ENCODE measurements around the gene OR2T27.
"Not testable (repeated sequence)": the region's sequence is repeated elsewhere in the genome, so short reads cannot be mapped to it uniquely, and the experiment has no call there.

The OR2T27 gene

GRCh38 chr1:248640906-248641305, 14.4 kb downstream of the OR2T27 start:
- ATAC-seq, DNase-seq: not testable (repeated sequence)

- not testable (repeated sequence) for ATAC-seq, DNase-seq
Measured at GRCh38 chr1:248639652-248640051, 15.7 kb downstream of the OR2T27 start.

GRCh38 chr1:248636612-248637011, 18.7 kb downstream of the OR2T27 start:
- not testable (repeated sequence) for DNase-seq, ATAC-seq

GRCh38 chr1:248634991-248635390, 20.3 kb downstream of the OR2T27 start, which contains the start of gene OR2T11:
Gene OR2T11 (minus strand): TSS chr1:248635091. CDS start chr1:248627128, 7,963 bp downstream.
- ATAC-seq, DNase-seq: not testable (repeated sequence)

GRCh38 chr1:248631354-248632008, 23.8 kb downstream of the OR2T27 start:
- no peak for DNase-seq
- ATAC-seq, result peak; percentile 32

GRCh38 chr1:248630551-248630950, 24.8 kb downstream of the OR2T27 start:
- DNase-seq (no peak), ATAC-seq (no peak)

- DNase-seq, result no peak
- no peak for ATAC-seq
Measured at GRCh38 chr1:248627971-248628844, 27.1 kb downstream of the OR2T27 start.

- ATAC-seq (no peak), DNase-seq (no peak)
Measured at GRCh38 chr1:248625971-248626370, 29.4 kb downstream of the OR2T27 start.

- DNase-seq (no peak), ATAC-seq (no peak)
Measured at GRCh38 chr1:248625166-248625565, 30.2 kb downstream of the OR2T27 start.

GRCh38 chr1:248622570-248623001, 32.7 kb downstream of the OR2T27 start:
- ATAC-seq, result peak; percentile 74
- DNase-seq, result no peak

- ATAC-seq (no peak), DNase-seq (no peak)
Measured at GRCh38 chr1:248621770-248622169, 33.6 kb downstream of the OR2T27 start.

- ATAC-seq (no peak), DNase-seq (peak; percentile 74)
Measured at GRCh38 chr1:248618878-248619277, 36.5 kb downstream of the OR2T27 start.

- ATAC-seq (no peak), DNase-seq (no peak)
Measured at GRCh38 chr1:248618119-248618518, 37.2 kb downstream of the OR2T27 start.

GRCh38 chr1:248613742-248614141, 41.6 kb downstream of the OR2T27 start:
- no peak for DNase-seq
- peak; percentile 73 for ATAC-seq

GRCh38 chr1:248611883-248612414, 43.4 kb downstream of the OR2T27 start:
- ATAC-seq (peak; percentile 95), DNase-seq (peak; percentile 33)

- ATAC-seq (no peak), DNase-seq (no peak)
Measured at GRCh38 chr1:248610301-248610700, 45.0 kb downstream of the OR2T27 start.
